Measurements from ENCODE around the gene MAP3K3.

Gene MAP3K3

DNA sequence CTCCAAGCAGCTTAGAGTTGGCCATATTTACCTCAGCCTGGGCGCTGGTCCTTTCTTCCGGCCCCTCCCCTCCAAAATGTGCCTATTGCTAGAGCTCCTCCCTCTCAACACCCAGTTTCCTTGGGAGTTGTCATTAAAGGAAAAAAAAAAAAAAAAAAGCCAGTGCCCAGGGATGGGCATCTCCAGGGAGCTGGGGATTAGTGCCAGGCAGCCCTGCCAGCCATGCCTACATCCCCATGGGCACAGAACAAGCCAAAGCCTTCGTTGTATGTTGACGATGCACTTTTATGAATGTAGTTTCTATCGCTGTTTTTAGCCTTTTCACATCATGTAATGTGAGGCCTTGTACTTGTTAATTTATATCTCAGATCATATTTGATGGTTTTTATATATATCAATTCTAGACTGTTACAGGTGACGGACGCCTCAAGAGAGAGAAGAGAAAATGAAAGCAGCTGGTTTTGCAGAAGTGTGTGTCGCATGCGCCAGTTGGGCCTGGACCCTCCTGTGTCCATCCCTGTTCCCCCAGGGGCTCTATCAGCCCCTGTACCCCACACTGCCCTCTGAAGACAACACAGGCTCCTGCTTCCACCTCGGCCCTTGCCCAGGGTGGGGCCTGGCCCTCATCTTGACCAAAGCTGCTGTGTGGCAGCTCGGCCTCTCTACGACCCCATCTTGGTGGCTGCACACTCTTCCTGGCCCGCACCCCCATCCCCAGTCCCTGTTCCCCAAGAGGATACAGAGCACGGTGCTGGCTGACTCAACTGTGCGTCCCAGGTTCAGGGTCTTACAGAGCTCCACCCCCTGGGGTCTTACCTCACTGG, 72.9 kb downstream of the MAP3K3 start:
- DNase-seq = peak; percentile 17

DNA sequence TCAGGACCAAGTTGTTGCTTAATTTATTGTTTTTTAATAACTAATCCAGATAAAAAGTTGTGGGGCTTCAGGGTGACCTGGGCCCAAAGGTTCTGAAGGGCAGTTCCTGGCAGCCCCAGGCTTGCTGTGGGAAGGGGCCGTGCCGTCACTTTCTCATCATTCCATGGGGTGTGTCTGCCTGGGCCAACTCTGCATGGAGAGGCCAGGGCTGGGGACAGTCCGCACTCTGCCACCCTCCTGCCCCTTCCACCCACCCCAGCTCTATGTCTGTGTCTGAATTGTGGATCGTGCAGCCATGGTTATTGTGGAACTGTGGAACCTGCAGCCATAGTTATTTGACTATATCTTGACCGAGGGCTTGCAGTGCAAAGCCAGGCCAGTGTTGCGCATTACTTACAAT, 73.7 kb downstream of the MAP3K3 start:
- no peak for DNase-seq

DNA sequence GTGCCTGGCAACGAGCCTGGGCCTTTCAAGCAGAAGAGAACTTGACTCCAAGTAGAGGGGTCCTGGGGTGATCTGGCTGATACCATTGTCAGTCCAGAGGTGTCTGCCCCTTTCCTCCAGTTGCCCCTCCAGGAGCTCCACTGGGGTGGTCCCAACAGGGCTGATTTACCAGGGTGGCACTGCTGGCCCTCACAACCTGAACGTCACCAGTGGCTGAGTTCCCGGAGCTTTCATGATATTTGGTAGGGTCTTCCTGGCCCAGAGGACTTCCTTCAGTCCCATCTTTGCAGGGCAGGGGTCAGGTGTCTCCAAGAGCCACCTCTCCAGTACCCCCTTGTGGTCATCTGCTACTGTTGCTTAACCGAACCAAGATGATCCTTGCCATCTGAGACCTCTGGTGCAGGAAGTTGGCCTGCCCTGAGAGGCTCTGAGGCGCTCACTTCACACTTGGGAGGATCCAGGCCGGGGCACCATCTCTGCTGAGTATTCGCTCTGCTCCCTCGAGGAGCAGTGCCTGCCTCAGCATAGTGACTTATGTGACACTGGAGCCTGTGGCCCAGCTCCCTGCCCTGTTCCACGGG, 74.3 kb downstream of the MAP3K3 start:
- DNase-seq = peak; percentile 58

DNA sequence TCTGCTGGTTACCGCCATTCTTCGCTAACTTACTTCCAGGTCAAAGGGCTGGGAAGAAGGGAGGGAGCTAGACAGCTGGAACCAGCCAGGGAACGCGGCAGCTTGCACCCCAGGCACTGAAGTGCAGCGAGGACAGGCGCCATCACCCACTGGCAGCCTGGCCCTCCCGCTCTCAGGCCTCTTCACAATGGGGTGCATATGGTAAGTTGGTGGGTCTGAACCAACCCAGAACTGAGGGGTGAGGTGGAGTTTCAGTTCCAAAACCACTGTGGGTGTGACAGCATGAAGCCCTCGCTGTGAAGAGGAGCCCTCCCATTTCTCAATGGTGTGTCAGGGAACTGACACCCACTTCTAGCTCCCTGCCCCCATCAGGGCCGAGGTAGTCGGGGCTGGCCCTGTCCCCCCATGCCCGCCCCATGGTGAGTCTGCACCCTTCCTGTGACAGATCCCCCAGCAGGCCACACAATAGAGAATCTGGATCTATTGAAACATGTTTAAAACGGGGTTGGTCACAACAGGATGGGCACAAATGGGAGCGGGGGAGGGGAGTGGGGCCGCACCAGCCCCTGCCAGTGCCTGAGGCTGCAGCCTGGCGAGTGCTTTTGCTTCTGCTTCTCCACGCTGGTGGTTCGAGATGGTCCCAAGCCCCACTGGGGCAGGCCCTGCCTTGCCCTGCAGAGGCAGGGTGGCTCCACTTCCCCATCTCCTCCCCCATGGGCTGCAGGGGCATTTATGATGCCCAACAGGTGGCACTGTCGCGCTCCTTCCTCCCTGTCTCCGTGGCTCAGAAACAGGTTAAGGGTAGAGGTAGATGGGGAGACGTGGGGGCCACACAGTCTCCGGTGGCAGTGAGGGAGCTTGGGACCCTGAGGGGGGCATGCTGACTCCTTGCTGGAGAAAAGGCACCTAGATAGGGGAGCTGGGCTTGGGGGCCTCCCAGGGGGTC, 75.4 kb downstream of the MAP3K3 start:
- DNase-seq = peak; percentile 89

DNA sequence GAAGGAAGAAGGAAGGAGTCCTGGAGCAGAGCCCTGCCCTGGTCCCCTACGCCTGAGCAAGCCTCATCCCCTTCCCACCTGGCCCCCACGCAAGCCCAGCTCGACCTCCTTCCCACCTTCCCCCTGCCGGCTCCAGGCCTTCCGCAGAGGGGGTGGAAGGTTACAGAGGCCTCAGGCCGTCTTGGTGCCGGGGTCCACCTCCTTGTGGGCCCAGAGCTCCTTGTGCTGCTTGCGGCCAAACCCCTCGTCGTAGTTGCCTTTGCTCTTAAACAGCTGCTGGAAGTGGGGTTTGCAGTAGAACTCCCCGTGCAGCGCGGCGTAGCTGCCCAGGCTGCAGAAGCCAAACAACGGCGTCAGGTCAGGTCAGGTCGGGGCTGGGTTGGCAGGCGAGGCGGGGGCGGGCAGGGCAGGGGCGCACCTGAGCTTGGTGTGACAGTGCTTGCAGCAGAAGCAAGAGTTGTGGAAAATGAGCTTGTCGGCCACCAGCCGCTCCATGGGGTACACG, 76.2 kb downstream of the MAP3K3 start:
- peak; percentile 41 for DNase-seq

DNA sequence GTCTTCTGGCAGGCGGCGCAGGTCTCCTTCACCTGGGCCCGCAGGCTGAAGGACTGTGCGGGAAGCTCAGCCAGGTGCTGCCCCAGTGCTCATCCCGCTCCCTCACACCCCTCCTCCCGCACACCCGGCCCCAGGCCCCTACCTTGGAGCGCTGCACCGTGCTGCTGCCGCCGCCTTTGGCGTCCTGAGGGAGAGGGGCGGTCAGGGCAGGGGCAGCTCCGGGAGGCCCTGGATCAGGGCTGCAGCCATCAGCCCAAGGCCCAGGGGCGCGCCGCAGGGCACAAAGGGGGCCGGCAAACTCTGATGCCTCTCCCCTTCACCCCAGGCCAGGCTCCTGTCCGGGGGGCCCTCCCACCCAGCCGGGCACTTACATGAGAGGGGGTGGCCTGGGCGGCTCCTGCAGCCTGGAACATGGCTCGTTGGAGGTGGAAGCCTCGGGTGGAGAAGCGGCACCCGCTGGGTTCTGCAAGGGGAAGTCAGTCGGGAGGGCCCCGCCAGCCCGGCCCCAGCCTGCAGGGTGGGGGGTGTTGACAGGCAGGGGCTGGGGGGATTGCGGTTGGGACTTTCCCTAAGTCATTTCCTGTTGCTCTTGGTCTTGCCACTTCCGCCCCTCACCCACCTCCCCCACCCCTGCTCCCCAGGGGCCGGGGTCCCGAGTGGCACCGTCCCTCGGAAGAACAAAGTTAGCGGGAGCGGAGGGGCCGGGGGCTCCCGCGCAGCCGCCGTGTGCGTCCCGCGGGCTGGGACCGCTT, 76.8 kb downstream of the MAP3K3 start:
- peak; percentile 90 for DNase-seq

DNA sequence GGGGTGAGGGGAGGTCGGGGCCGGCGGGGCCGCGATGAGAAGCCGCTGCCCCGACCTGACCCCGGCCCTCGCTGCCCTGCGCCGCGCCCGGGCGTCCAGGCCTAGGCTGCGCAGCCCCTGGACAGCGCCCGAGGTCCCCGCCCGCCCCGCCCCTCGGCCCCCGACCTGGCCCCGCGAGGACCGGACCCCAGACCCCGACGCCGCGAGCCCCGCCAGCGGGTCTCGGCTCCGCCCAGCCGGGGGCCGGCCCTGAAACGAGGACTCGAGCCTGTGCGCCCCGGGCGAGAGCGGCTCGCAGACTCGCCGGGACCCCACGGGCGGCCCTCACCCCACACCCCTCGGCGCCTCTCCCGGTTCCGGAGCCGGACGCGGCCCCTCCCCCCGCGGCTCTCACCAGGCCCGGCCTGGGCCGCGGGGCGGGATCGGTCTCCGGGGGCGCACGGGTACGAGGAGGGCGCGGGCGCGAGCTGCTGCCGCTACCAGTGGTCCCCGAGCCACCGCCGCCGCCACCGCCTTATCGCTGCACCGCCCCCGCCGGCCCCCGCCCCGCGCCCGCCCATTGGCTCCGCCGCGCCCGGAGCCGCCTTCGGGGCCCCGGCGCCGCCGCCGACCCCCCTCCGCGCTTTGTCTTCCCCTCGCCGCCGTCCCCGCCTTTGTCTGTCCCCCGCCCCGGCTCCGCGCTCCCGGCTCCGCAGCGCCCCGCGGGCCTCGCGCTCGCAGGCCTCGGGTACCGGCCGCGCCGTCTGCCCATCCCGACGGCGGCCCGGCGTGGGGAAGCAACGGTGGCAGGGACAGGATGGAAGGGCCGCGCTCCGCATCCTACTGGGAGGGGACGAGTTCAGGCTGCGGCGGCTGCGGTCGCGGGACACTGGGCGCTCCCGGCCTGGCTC, 77.7 kb downstream of the MAP3K3 start, which contains the start of gene LIMD2:
Gene LIMD2 (minus strand): TSS at position 488 of the 890 bp plus-strand sequence. CDS start 827 bp downstream, outside the sequence.
- peak; percentile 83 for DNase-seq

DNA sequence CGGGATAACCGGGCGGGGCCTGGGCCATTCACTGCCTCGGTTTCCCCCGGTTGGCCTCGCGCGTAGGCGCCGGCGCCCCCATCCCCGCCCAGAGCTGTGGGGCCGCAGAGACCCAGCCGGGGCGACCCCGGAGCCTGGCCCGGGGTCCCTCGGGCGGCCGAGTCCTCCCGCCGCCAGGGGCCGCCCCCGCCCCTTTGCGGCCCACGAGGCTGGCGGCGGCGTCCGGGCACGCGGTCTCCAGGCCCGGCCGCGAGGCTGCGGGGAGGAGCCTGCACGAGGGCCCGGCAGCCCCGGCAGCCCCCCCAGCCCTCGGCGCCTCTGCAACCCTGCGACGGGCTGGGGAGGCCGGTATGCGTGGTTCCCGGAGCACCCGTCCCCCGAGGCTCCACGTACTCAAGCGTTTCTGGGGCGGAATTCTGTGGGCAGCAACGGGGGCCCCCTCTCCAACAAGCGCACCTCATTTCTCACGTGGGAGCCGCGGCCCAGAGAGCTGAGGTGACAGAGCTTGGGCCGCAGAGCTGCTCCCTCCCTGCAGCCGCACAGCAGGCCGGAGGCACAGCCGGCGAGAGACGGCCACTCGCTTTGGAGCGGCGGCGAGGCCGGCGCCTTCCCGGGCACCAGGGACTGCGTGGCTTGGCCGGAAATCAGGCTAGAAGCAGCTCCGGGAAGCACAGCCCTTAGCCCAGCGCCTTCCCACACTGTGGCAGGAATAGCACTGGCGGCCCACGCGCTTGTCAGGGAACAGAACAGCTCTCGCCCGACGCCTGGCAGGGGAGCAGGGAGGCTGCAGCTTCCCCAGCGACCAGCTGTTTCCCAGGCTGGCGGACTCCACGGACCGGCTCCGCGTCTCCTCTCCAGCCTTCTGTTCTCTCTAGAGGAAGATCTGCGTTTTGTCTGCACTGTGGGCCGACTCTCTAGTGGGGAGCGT, 78.6 kb downstream of the MAP3K3 start:
- peak; percentile 66 for DNase-seq

DNA sequence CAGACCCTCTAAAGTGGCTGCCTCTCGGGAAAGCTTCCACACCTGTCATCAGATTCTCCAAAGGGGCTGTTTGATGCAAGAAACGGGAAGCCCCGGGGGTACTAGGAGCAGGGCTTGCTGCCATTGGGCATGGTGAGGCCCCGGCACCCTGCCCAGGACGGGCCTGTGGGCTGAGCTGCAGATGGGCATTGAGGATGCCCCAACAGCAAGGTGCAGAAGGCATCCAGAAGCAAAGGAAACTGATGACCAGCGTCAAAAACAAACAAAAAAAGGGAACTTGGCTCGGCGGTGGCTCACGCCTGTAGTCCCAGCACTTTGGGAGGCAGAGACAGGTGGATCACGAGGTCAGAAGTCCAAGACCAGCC, 79.2 kb downstream of the MAP3K3 start:
- DNase-seq = no peak

DNA sequence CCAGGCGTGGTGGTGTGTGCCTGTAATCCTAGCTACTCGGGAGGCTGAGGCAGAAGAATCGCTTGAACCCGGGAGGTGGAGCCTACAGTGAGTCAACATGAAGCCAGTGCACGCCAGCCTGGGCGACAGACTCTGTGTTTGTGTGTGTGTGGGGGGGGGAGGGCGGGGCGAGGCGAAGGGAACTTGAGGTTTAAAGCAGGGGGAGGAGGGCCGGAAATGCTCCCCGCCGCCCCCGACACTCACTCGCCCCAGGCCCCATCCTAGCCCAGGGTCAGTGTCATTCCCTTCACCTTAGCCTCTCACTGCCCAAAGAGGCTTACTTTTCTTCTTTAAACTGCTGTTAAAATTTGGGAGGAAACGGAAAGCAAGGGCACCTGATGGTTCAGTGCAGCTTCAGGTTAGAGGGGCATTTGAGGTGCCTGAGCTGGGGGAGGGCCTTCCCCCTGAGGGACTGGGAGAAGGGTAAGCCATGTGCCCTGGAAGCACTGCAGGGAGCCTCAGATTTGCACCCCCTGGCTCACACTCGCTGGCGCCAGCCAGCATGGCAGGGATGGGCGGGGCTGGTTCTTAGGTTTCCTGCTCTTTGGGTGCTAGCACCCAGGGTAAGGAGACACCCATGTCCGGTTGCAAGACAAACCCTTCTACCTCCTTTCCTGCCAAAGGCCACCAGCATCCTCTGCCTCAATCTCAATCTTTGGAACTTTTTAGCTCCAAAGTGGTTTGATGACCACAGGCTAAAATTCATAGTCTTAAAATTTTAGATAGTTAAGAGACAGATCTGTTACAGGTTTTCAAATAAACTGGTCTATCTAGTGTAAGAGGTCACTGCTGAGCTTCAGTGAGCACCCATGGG, 79.9 kb downstream of the MAP3K3 start:
- peak; percentile 87 for DNase-seq

DNA sequence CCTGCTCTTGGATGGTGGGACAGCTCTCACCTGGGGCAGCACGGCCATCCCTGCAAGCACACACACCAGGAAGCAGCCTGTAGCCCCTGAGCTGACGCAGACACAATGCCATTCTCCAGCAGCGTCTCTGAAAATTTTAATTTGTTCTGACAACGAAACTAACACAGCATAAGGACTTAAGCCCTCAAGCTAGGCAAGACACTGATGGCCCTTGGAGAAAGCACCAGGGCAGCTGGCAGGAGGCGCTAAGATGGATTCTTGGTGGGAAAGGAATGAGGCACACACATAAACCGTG, 80.5 kb downstream of the MAP3K3 start:
- no peak for DNase-seq

DNA sequence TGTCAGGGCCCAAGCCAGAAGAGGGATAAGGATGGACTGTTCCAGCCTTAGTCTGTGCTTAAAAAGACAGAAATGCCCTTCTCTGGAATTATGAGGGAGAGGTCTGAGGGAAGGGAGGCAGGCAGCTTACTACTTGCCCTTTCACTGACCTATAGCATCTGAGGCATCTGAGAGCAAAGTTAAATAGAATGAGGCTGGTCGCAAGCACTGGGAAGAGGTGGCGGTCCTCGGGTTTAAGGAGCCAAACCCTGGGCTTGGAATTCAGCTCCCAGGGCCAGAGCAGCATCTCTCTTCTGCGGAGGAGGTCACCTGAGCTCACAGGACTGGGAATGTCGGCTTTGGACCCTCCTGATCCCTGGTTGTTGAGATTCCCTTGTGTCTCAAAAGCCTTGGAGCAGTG, 80.8 kb downstream of the MAP3K3 start:
- DNase-seq = no peak

DNA sequence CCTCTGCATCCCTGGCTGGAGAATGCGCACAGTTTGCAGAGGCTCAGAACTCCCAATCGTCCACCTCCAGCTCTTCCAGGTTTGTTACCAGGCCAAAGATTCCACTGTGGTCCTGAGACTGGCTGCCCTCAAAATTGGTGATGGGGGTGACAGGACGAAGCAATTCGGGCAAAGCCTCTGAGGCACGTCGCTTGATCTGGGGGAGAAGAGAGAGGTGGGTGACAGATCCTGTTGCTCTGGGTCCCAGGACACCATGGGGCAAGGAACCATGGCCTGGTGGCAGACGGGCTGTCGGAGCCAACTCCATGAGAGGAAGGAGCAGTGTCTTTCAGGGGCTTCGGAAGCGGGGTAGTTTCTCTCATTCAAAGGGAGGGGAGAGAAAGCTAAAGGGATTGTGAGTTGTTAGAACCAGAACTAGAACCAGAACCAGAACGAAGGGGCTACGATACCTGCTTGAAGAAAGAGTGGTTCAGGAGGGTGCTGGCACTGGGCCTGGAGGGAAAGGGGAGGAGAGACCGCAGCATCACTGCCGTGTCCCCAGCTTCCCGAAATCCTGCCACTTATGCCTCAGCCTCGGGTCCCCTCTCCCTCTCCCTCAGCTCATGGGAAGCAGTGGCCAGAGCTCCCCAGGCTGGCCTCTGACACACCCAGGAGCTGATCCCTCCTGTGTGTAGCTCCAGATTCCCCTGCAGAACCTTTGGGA, 81.5 kb downstream of the MAP3K3 start:
- no peak for DNase-seq

DNA sequence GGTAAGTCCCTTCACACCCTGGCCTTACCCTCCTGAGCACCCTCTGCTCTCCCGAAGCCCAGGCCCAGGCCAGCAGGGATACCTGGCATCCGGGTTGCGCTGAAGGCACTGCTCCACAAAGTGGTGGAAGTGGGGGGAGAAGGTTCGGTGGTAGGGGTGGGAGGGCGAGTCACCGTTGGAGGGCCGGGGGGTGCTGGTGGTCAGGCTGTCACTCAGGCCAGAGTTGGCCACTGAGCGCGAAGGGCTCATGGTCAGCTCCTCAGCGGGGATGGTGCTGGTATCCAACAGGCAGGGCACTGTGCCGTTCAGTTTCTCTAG, 82.0 kb downstream of the MAP3K3 start:
- DNase-seq = no peak

DNA sequence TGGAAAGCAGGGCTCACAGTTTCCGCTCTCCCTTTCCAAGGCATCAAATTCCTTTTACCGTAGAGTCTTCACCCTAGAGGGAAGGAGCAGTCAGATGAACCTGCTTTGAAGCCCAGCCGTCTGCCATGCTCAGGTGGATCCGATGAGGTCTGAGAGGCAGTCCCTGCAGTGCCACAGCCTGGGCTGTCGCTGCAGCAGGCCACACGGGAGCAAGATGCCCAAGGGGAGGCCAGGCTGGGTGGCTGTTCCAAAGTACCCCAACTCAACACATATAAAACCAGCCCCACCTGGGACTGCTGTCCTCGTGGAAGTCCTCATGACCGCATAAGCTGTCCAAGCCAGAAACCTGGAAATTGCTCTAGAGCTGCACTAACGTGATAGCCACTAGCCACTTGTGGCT, 82.6 kb downstream of the MAP3K3 start:
- DNase-seq = no peak

DNA sequence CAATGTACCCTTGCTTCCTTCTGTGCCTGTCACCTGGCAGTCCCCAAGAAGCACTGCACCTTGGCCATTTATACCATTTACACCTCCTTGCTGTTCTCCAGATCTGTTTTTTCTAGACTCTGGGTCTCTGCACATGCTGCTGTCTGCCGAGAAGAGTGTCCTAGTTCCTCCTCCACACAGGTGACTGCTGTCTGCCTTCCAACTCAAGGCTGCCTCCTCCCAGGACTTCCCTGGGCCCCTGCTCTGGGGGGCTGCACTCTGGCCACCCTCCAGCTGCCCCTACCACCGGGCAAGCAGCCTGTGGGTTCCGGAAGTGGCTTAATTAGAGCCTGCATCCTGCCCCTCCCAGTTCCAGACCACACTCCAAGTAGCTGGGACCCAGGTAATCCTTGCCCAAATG, 83.4 kb downstream of the MAP3K3 start:
- DNase-seq = no peak

DNA sequence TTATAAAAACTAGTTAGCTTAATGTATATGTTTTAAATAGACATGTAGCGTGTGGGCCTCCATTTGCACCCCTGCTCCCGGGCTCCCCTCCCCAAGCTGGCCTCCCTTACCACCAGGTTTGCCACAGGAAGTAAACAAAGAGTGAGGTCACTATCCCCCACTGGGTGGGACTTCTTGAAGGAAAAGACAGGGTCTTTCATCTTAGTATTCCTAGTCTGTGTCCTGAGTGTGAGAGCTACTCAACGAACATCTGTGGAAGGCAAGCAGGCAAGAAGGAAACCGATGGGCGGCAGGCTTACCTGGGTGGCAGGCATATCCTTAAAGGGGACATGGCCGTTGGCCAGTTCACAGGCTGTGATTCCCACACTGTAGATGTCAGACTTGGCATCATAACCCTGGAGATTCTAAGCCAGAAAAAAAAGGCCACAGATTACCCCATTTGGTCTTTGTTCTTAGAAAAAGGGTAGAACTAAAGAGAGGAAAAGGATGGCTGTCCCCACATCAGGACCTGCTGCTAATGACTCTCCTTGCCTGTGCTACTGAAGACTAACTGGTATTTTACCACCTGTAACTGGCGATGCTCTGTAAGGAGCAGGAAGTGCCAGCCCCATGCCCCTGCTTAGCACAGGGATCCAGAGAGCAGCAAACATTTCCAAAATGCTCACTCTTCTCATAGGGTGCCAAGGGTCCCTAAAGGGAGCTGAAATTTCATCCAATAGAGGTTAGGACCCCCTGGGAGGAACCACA, 84.3 kb downstream of the MAP3K3 start:
- DNase-seq = no peak

DNA sequence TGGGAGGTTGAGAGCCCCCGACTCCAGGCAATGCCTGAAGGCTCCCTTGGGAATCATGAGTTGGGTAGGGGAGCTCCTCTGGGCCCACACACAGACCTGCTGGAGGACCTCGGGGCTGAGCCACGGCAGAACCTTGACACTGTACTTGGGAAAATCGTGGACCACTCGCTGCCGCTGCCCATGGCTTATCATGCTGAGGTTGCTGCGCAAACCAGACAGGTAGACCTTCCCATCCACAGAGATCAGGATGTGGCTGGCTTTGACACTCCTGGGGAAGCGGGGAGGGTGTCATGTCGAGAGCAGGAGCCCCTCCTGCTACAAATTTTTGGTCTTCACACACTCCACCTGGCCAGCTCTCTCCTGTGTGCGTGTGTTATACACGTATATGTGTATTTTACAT, 84.9 kb downstream of the MAP3K3 start:
- DNase-seq = no peak

Data from activated CD4-positive, alpha-beta T cell treated with anti-CD3 and anti-CD28 coated beads, Interleukin-2, Interleukin-6, amounts not matched to agents 100 ng/mL and 50 ng/mL, durations not matched to agents 16 hours and 8 hours (primary cell).